COLO668 (cell line): ENCODE results near the gene FBXO24.
"Not testable (repeated sequence)": the region's sequence is repeated elsewhere in the genome, so short reads cannot be mapped to it uniquely, and the experiment has no call there.

Experiments
- DNase-seq: peaks from one replicate; lab custom pipeline; 2025; ENCODE audit not compliant: unreplicated experiment; lab: John Stamatoyannopoulos, UW

FBXO24 gene

GRCh38 chr7:100586266-100587025, at the start of gene FBXO24:
FBXO24 (plus strand) TSS chr7:100586328; CDS start chr7:100586626, 298 bp downstream.
- peak; percentile 99 for DNase-seq

- DNase-seq, result not testable (repeated sequence)
Observed at GRCh38 chr7:100536695-100537094, 49.4 kb upstream of the FBXO24 start.

- no peak for DNase-seq
Observed at GRCh38 chr7:100538348-100538653, 47.8 kb upstream of the FBXO24 start.

- peak; percentile 99 for DNase-seq
Observed at GRCh38 chr7:100538654-100539435, 47.3 kb upstream of the FBXO24 start, which contains the start of gene AGFG2. AGFG2 (plus strand) TSS chr7:100539203; CDS start chr7:100539347, 144 bp downstream.

- peak; percentile 52 for DNase-seq
Observed at GRCh38 chr7:100539436-100540006, 46.6 kb upstream of the FBXO24 start.

GRCh38 chr7:100540073-100540723, 45.9 kb upstream of the FBXO24 start:
- peak; percentile 6 for DNase-seq

- not testable (repeated sequence) for DNase-seq
Observed at GRCh38 chr7:100541309-100541708, 44.8 kb upstream of the FBXO24 start.

- DNase-seq, result no peak
Observed at GRCh38 chr7:100543586-100543985, 42.5 kb upstream of the FBXO24 start.

GRCh38 chr7:100544386-100544785, 41.7 kb upstream of the FBXO24 start:
- DNase-seq, result no peak

- no peak for DNase-seq
Observed at GRCh38 chr7:100544967-100545359, 41.2 kb upstream of the FBXO24 start.

GRCh38 chr7:100545360-100546128, 40.6 kb upstream of the FBXO24 start:
- DNase-seq, result peak; percentile 23

- DNase-seq, result peak; percentile 13
Observed at GRCh38 chr7:100546129-100546925, 39.8 kb upstream of the FBXO24 start.

- peak; percentile 44 for DNase-seq
Observed at GRCh38 chr7:100546926-100547800, 39.0 kb upstream of the FBXO24 start.

- DNase-seq, result no peak
Observed at GRCh38 chr7:100547872-100548271, 38.3 kb upstream of the FBXO24 start.

- DNase-seq, result not testable (repeated sequence)
Observed at GRCh38 chr7:100548446-100548845, 37.7 kb upstream of the FBXO24 start.

- DNase-seq, result no peak
Observed at GRCh38 chr7:100552532-100552931, 33.6 kb upstream of the FBXO24 start.

GRCh38 chr7:100553032-100553431, 33.1 kb upstream of the FBXO24 start:
- DNase-seq, result no peak

- DNase-seq, result no peak
Observed at GRCh38 chr7:100555701-100556100, 30.4 kb upstream of the FBXO24 start.

GRCh38 chr7:100556541-100556940, 29.6 kb upstream of the FBXO24 start:
- DNase-seq, result no peak
